Measurements from ENCODE around the gene RITA1. TPM values are rescaled to one million over a fixed set of nuclear protein-coding genes. Genes with fewer than 3 reads are reported as not detected.

Gene RITA1
- total RNA-seq, 4 donors from 2014 or later: 14.7 to 21.7 (median 16.9) TPM

GRCh38 chr12:113186033-113186365 is 478 bp downstream of the RITA1 start:
- peaks cover 45% of the 10 kb centered on the region for H3K4me1 ChIP-seq
- 7% methylated on average over 11 of the region's 11 CpGs for WGBS

GRCh38 chr12:113186666-113187325 is 1.3 kb downstream of the RITA1 start:
- TF ChIP-seq EP300 (IDR thresholded peaks at IDR 0.05) (no peak), POLR2A (IDR thresholded peaks at IDR 0.05) (no peak), CTCF (IDR thresholded peaks at IDR 0.05) (no peak), POLR2AphosphoS5 (IDR thresholded peaks at IDR 0.05) (no peak)
- peak overlapping the region; percentile 99 for H3K4me3 ChIP-seq
- no peak overlapping the region for H3K27ac ChIP-seq

More at GRCh38 chr12:113186033-113186365, 478 bp downstream of the RITA1 start:
- H3K9me3 ChIP-seq: no peaks in the 10 kb centered on the region
- peaks cover 4% of the 10 kb centered on the region for H3K36me3 ChIP-seq
- peak overlapping the region; percentile 99 for H3K4me3 ChIP-seq
- peak overlapping the region; percentile 99 for H3K27ac ChIP-seq
- TF ChIP-seq EP300 (IDR thresholded peaks at IDR 0.05): no peak
- TF ChIP-seq POLR2A (IDR thresholded peaks at IDR 0.05): no peak
- TF ChIP-seq CTCF (IDR thresholded peaks at IDR 0.05): no peak
- TF ChIP-seq POLR2AphosphoS5 (IDR thresholded peaks at IDR 0.05): no peak
- DNase-seq (ENCODE audit: low spot score in 2 of 2): no peak
- H3K27me3 ChIP-seq: no peaks in the 10 kb centered on the region

GRCh38 chr12:113189361-113189760 is 3.8 kb downstream of the RITA1 start:
- TF ChIP-seq POLR2AphosphoS5 (IDR thresholded peaks at IDR 0.05) (no peak), CTCF (IDR thresholded peaks at IDR 0.05) (no peak), POLR2A (IDR thresholded peaks at IDR 0.05) (no peak), EP300 (IDR thresholded peaks at IDR 0.05) (no peak)
- H3K36me3 ChIP-seq: peaks cover 16% of the 10 kb centered on the region
- 30% methylated on average over 2 of the region's 2 CpGs for WGBS
- H3K4me3 ChIP-seq: no peak overlapping the region
- H3K27me3 ChIP-seq: no peaks in the 10 kb centered on the region
- no peaks in the 10 kb centered on the region for H3K9me3 ChIP-seq
- H3K27ac ChIP-seq: no peak overlapping the region
- DNase-seq (ENCODE audit: low spot score in 2 of 2): no peak
- H3K4me1 ChIP-seq: peaks cover 37% of the 10 kb centered on the region

More at GRCh38 chr12:113186666-113187325, 1.3 kb downstream of the RITA1 start:
- Histone ChIP-seq H3K9me3 (no peaks in the 10 kb centered on the region), H3K4me1 (peaks cover 45% of the 10 kb centered on the region), H3K36me3 (peaks cover 12% of the 10 kb centered on the region), H3K27me3 (no peaks in the 10 kb centered on the region)
- WGBS: 82% methylated on average over 11 of the region's 16 CpGs
- no peak for DNase-seq (ENCODE audit: low spot score in 2 of 2)

- 91% methylated on average over 4 of the region's 4 CpGs for WGBS
- Histone ChIP-seq H3K36me3 (peaks cover 16% of the 10 kb centered on the region), H3K27ac (no peak overlapping the region), H3K4me1 (peaks cover 36% of the 10 kb centered on the region), H3K27me3 (no peaks in the 10 kb centered on the region), H3K4me3 (no peak overlapping the region), H3K9me3 (no peaks in the 10 kb centered on the region)
- TF ChIP-seq POLR2AphosphoS5 (IDR thresholded peaks at IDR 0.05) (no peak), POLR2A (IDR thresholded peaks at IDR 0.05) (no peak), EP300 (IDR thresholded peaks at IDR 0.05) (no peak), CTCF (IDR thresholded peaks at IDR 0.05) (no peak)
- no peak for DNase-seq (ENCODE audit: low spot score in 2 of 2)
These were observed 5.2 kb downstream of the RITA1 start for GRCh38 chr12:113190761-113191160.

GRCh38 chr12:113191227-113191626 is 5.7 kb downstream of the RITA1 start:
- no peak for DNase-seq (ENCODE audit: low spot score in 2 of 2)
- Histone ChIP-seq H3K4me3 (no peak overlapping the region), H3K27me3 (no peaks in the 10 kb centered on the region), H3K4me1 (peaks cover 31% of the 10 kb centered on the region), H3K9me3 (no peaks in the 10 kb centered on the region), H3K27ac (no peak overlapping the region), H3K36me3 (peaks cover 16% of the 10 kb centered on the region)
- TF ChIP-seq EP300 (IDR thresholded peaks at IDR 0.05) (no peak), POLR2AphosphoS5 (IDR thresholded peaks at IDR 0.05) (no peak), CTCF (IDR thresholded peaks at IDR 0.05) (no peak), POLR2A (IDR thresholded peaks at IDR 0.05) (no peak)
- 86% methylated on average over 18 of the region's 19 CpGs for WGBS

Measured in suprapubic skin (tissue), 4 donors.